ENCODE measurements around the gene HSPB6.

GRCh38 chr19:35708391-35708790, 48.4 kb downstream of the HSPB6 start:
- TF ChIP-seq CTCF (IDR thresholded peaks at IDR 0.05) (no peak), POLR2A (IDR thresholded peaks at IDR 0.05) (no peak)

Measured in esophagus squamous epithelium (tissue), 4 donors.